RWPE2 (cell line): ENCODE measurements around the gene PRDM2.

Experiments
- ATAC-seq: fragments of 200-7000 bp; cut with Tn5 transposase; 3 replicates; pipeline ENCODE4 v1.9.1; 2021; ENCODE audit warnings: low read depth
- DNase-seq: peaks from one replicate; pipeline ENCODE4 v3.0.0-alpha.2; 2020; ENCODE audit warnings: low spot score
- H3K27ac ChIP-seq: fragments of 450-650 bp; 2 replicates; pipeline ENCODE4 v1.5.1; 2017; ENCODE audit warnings: mild to moderate bottlenecking; ENCODE audit not compliant: poor library complexity, severe bottlenecking
- H3K27me3 ChIP-seq: fragments of 250-450 bp; sonication (Bioruptor Pico); 2 replicates; pipeline ENCODE4 v1.5.1; 2021; ENCODE audit warnings: mild to moderate bottlenecking, moderate library complexity; ENCODE audit not compliant: insufficient read depth, poor library complexity, severe bottlenecking
- H3K36me3 ChIP-seq: fragments of 250-450 bp; sonication (Bioruptor Pico); 2 replicates; pipeline ENCODE4 v1.5.1; 2020; ENCODE audit warnings: low read depth, mild to moderate bottlenecking, moderate library complexity
- H3K4me1 ChIP-seq: fragments of 250-450 bp; sonication (Bioruptor Pico); 2 replicates; pipeline ENCODE4 v1.5.1; 2021; ENCODE audit warnings: mild to moderate bottlenecking, moderate library complexity; ENCODE audit not compliant: insufficient read depth, poor library complexity, severe bottlenecking
- H3K4me3 ChIP-seq: fragments of 250-450 bp; sonication (Bioruptor Pico); 2 replicates; pipeline ENCODE4 v1.5.1; 2021; ENCODE audit warnings: mild to moderate bottlenecking, moderate library complexity; ENCODE audit not compliant: severe bottlenecking
- H3K9me3 ChIP-seq: fragments of 250-450 bp; sonication (Bioruptor Pico); 2 replicates; pipeline ENCODE4 v1.5.1; 2021; ENCODE audit warnings: mild to moderate bottlenecking, moderate library complexity; ENCODE audit not compliant: severe bottlenecking
- CTCF ChIP-seq: fragments of 450-650 bp; IDR thresholded peaks from one replicate; pipeline ENCODE4 v1.5.1; 2017; ENCODE audit warnings: mild to moderate bottlenecking, moderate library complexity; ENCODE audit not compliant: poor library complexity, severe bottlenecking

The PRDM2 gene

GRCh38 chr1:13766592-13767564 is 66.9 kb downstream of the PRDM2 start:
- TF ChIP-seq CTCF: no peak
- ATAC-seq (peak; percentile 97), DNase-seq (no peak)
- Histone ChIP-seq H3K36me3 (peaks cover 3% of the 10 kb centered on the region; the same call in 1 of the 2 replicates), H3K4me3 (no peak overlapping the region), H3K27me3 (no peaks in the 10 kb centered on the region), H3K27ac (peak overlapping the region; percentile 46), H3K4me1 (peaks cover 6% of the 10 kb centered on the region), H3K9me3 (no peaks in the 10 kb centered on the region)

- H3K27ac ChIP-seq: no peak overlapping the region
- no peaks in the 10 kb centered on the region for H3K9me3 ChIP-seq
- peaks cover 6% of the 10 kb centered on the region for H3K4me1 ChIP-seq
- H3K27me3 ChIP-seq: no peaks in the 10 kb centered on the region
- ATAC-seq (no peak), DNase-seq (no peak)
- no peak for TF ChIP-seq CTCF
- peaks cover 21% of the 10 kb centered on the region for H3K36me3 ChIP-seq
- H3K4me3 ChIP-seq: no peak overlapping the region
These were observed 69.2 kb downstream of the PRDM2 start for GRCh38 chr1:13769212-13769611.

DNA sequence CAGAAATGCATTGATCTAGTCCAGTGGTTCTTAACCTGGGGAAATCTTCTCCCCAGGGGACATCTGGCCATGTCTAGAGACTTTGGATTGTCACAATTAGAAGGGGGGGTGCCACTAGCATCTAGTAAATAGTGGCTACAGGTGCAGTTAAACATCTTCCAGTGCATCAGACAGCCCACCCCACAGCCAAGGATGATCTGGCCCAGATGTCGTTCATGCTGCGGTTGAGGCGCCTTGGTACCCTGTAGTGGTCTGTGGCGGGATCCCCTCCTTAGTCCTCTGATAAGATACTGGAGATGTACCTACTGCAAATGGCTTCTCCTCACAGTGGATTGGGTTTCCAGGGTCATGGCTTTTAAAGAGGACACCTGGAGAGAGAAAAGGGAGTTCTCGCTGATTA is 69.8 kb downstream of the PRDM2 start:
- Histone ChIP-seq H3K36me3 (peaks cover 24% of the 10 kb centered on the region), H3K27ac (no peak overlapping the region), H3K9me3 (no peaks in the 10 kb centered on the region), H3K4me3 (no peak overlapping the region), H3K27me3 (no peaks in the 10 kb centered on the region), H3K4me1 (peaks cover 6% of the 10 kb centered on the region)
- no peak for TF ChIP-seq CTCF
- no peak for ATAC-seq
- no peak for DNase-seq

DNA sequence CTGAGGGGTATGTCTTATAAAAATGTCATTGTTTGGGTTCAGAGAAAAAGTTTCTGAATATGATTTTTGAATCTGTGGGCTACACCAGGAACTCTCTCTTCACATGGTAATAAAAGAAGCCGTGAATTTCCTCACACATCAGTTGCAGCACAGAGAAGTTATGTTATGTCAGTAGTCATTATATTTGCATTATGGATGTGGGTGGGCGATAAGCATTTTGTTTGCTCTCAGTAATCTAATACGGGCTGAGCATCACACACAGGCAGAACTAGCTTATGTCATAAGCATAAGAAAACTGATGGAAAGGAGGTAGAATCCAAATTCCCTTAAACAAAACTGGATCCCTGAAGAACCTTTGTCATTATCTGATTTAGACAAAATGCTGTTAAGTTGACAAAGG is 70.8 kb downstream of the PRDM2 start:
- DNase-seq (no peak), ATAC-seq (no peak)
- Histone ChIP-seq H3K27ac (no peak overlapping the region), H3K36me3 (peaks cover 30% of the 10 kb centered on the region), H3K27me3 (no peaks in the 10 kb centered on the region), H3K9me3 (no peaks in the 10 kb centered on the region), H3K4me3 (no peak overlapping the region), H3K4me1 (peaks cover 6% of the 10 kb centered on the region)
- no peak for TF ChIP-seq CTCF

DNA sequence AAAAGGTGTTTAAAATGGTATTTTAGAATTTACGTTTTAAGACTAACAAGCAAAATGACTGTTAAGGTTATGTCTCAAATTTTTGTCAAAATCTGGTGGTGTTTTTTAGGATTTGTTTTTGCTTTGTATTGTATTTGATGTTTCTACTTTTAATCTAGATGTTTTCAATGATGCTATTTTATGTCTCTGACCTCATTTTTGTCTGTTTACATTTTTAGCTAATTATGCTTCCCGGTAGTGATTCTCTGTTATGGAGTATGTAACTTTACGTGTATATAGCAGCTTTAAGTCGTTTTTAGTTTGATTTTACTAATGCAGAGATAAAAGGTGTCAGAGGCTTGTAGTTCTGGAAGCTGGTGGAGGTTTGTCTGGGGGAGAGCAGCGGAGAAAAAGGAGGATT is 71.8 kb downstream of the PRDM2 start:
- Histone ChIP-seq H3K27me3 (no peaks in the 10 kb centered on the region), H3K27ac (no peak overlapping the region), H3K4me3 (no peak overlapping the region), H3K4me1 (peaks cover 2% of the 10 kb centered on the region), H3K36me3 (peaks cover 38% of the 10 kb centered on the region), H3K9me3 (no peaks in the 10 kb centered on the region)
- TF ChIP-seq CTCF: no peak
- DNase-seq: no peak
- ATAC-seq: no peak
